ENCODE measurements around the gene MAB21L4. TPM values are rescaled to one million over a fixed set of nuclear protein-coding genes. Genes with fewer than 3 reads are reported as not detected.
"Not testable (repeated sequence)": the region's sequence is repeated elsewhere in the genome, so short reads cannot be mapped to it uniquely, and the experiment has no call there.

MAB21L4 gene
- total RNA-seq, 1 donor from 2014 or later = not detected

GRCh38 chr2:240864475-240864874, 31.5 kb downstream of the MAB21L4 start:
- no peak for DNase-seq (ENCODE audit: low read depth in 2 of 2)

GRCh38 chr2:240861547-240861946, 34.4 kb downstream of the MAB21L4 start:
- DNase-seq (ENCODE audit: low read depth in 2 of 2) = no peak

- no peak for DNase-seq (ENCODE audit: low read depth in 2 of 2)
These were observed 37.1 kb downstream of the MAB21L4 start for GRCh38 chr2:240858871-240859270.

GRCh38 chr2:240858321-240858720, 37.6 kb downstream of the MAB21L4 start:
- DNase-seq (ENCODE audit: low read depth in 2 of 2) = no peak

- no peak for DNase-seq (ENCODE audit: low read depth in 2 of 2)
These were observed 38.6 kb downstream of the MAB21L4 start for GRCh38 chr2:240857039-240858008.

GRCh38 chr2:240856151-240856980, 39.6 kb downstream of the MAB21L4 start:
- peak in 1 of 2 donors; percentile 15 for DNase-seq (ENCODE audit: low read depth in 2 of 2)

- no peak for DNase-seq (ENCODE audit: low read depth in 2 of 2)
These were observed 40.3 kb downstream of the MAB21L4 start for GRCh38 chr2:240855670-240856069.

GRCh38 chr2:240852671-240853314, 43.2 kb downstream of the MAB21L4 start:
- DNase-seq (ENCODE audit: low read depth in 2 of 2) = no peak

GRCh38 chr2:240851078-240851991, 44.6 kb downstream of the MAB21L4 start:
- peak; percentile 61 to 80 for DNase-seq (ENCODE audit: low read depth in 2 of 2)

- no peak for DNase-seq (ENCODE audit: low read depth in 2 of 2)
These were observed 45.2 kb downstream of the MAB21L4 start for GRCh38 chr2:240850756-240851077.

- DNase-seq (ENCODE audit: low read depth in 2 of 2) = no peak
These were observed 45.9 kb downstream of the MAB21L4 start for GRCh38 chr2:240850026-240850425.

GRCh38 chr2:240848900-240849680, 46.9 kb downstream of the MAB21L4 start:
- no peak for DNase-seq (ENCODE audit: low read depth in 2 of 2)

GRCh38 chr2:240847817-240848216, 48.1 kb downstream of the MAB21L4 start:
- DNase-seq (ENCODE audit: low read depth in 2 of 2) = no peak

GRCh38 chr2:240846873-240847595, 48.9 kb downstream of the MAB21L4 start:
- no peak for DNase-seq (ENCODE audit: low read depth in 2 of 2)

- not testable (repeated sequence) for DNase-seq (ENCODE audit: low read depth in 2 of 2)
These were observed 49.6 kb downstream of the MAB21L4 start for GRCh38 chr2:240846309-240846708.

GRCh38 chr2:240840435-240841060, 55.4 kb downstream of the MAB21L4 start:
- DNase-seq (ENCODE audit: low read depth in 2 of 2) = peak; percentile 75 to 78

GRCh38 chr2:240839152-240840143, 56.5 kb downstream of the MAB21L4 start:
- no peak for DNase-seq (ENCODE audit: low read depth in 2 of 2)

- DNase-seq (ENCODE audit: low read depth in 2 of 2) = no peak
These were observed 58.3 kb downstream of the MAB21L4 start for GRCh38 chr2:240837621-240838020.

All from dermis microvascular lymphatic vessel endothelial cell (primary cell).